ENCODE data around the gene GOLGA6A.

GRCh38 chr15:74038707-74039655 is 43.4 kb downstream of the GOLGA6A start:
- TF ChIP-seq, protein P1, sequence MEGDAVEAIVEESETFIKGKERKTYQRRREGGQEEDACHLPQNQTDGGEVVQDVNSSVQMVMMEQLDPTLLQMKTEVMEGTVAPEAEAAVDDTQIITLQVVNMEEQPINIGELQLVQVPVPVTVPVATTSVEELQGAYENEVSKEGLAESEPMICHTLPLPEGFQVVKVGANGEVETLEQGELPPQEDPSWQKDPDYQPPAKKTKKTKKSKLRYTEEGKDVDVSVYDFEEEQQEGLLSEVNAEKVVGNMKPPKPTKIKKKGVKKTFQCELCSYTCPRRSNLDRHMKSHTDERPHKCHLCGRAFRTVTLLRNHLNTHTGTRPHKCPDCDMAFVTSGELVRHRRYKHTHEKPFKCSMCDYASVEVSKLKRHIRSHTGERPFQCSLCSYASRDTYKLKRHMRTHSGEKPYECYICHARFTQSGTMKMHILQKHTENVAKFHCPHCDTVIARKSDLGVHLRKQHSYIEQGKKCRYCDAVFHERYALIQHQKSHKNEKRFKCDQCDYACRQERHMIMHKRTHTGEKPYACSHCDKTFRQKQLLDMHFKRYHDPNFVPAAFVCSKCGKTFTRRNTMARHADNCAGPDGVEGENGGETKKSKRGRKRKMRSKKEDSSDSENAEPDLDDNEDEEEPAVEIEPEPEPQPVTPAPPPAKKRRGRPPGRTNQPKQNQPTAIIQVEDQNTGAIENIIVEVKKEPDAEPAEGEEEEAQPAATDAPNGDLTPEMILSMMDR (IDR thresholded peaks at IDR 0.05; ENCODE audit: low read depth, low read length), result no peak
- TF ChIP-seq POLR2A (IDR thresholded peaks at IDR 0.05; ENCODE audit: extremely low read depth, insufficient read length), result no peak
- TF ChIP-seq MAX (IDR thresholded peaks at IDR 0.05; ENCODE audit: low read depth, low read length), result no peak
- no peak for TF ChIP-seq MYC (IDR thresholded peaks at IDR 0.05; ENCODE audit: low read depth, low read length)
